A549 (cell line): ENCODE results near the gene TSHZ2.

Experiments
- CEBPB ChIP-seq, 2 experiments: fragments of >200 bp in 1 of 2; sonication (Bioruptor Twin) in 1 of 2; formaldehyde crosslinking in 1 of 2; IDR thresholded peaks; 2 replicates each; pipeline ENCODE4 v1.6.1; 2012 to 2016
- CHD2 ChIP-seq: fragments of 150-350 bp; IDR thresholded peaks from 2 replicates; pipeline ENCODE4 v1.6.1; 2014; ENCODE audit warnings: low read length; ENCODE audit not compliant: partially characterized antibody
- CTCF ChIP-seq: fragments of >200 bp; sonication (Bioruptor Twin); formaldehyde crosslinking; IDR thresholded peaks from 3 replicates; pipeline ENCODE4 v1.5.1; 2016
- EP300 ChIP-seq, 2 experiments: fragments of >200 bp; sonication (Bioruptor Twin); formaldehyde crosslinking; IDR thresholded peaks; 2 replicates in 1 of 2; 3 replicates in 1 of 2; pipeline ENCODE4 v1.6.1; 2016 to 2017
- HMGXB4 ChIP-seq: fragments of 250-450 bp; sonication (Bioruptor Pico); IDR thresholded peaks from 2 replicates; pipeline ENCODE4 v1.5.0; 2021; ENCODE audit warnings: mild to moderate bottlenecking, moderate library complexity, borderline replicate concordance
- JUN ChIP-seq, 2 experiments: fragments of >200 bp; sonication (Bioruptor Twin); formaldehyde crosslinking; IDR thresholded peaks; 2 replicates in 1 of 2; 3 replicates in 1 of 2; pipeline ENCODE4 v1.6.1; 2016 to 2017
- JUNB ChIP-seq: fragments of >200 bp; sonication (Bioruptor Twin); formaldehyde crosslinking; IDR thresholded peaks from 2 replicates; pipeline ENCODE4 v1.6.1; 2016
- NFE2L2 ChIP-seq: fragments of 150-350 bp; conservative IDR thresholded peaks from 2 replicates; pipeline ENCODE4 v1.6.1; 2014; ENCODE audit warnings: low read length
- POLR2A ChIP-seq: IDR thresholded peaks from 2 replicates; pipeline ENCODE4 v1.6.1; 2012; ENCODE audit warnings: mild to moderate bottlenecking, low read length
- RAD21 ChIP-seq, 2 experiments: fragments of >200 bp in 1 of 2; sonication (Bioruptor Twin) in 1 of 2; formaldehyde crosslinking in 1 of 2; IDR thresholded peaks in 1 of 2; conservative IDR thresholded peaks in 1 of 2; 2 replicates in 1 of 2; 3 replicates in 1 of 2; pipeline ENCODE4 v1.6.1; 2012 to 2018; ENCODE audit warnings: inconsistent platforms in 1 of 2
- RFX5 ChIP-seq: fragments of 450-650 bp; IDR thresholded peaks from 2 replicates; pipeline ENCODE4 v1.7.1; 2014; ENCODE audit warnings: antibody characterized with exemption, mild to moderate bottlenecking, moderate library complexity
- RNF2 ChIP-seq: fragments of 200-600 bp; sonication (generic); IDR thresholded peaks from 2 replicates; pipeline ENCODE4 v1.6.1; 2016; ENCODE audit warnings: low read depth, mild to moderate bottlenecking, antibody characterized with exemption, moderate library complexity, borderline replicate concordance
- ZNF302 ChIP-seq: fragments of 250-450 bp; sonication (Bioruptor Pico); IDR thresholded peaks from 2 replicates; pipeline ENCODE4 v1.9.0; 2021; ENCODE audit warnings: inconsistent platforms, mild to moderate bottlenecking, moderate library complexity

DNA sequence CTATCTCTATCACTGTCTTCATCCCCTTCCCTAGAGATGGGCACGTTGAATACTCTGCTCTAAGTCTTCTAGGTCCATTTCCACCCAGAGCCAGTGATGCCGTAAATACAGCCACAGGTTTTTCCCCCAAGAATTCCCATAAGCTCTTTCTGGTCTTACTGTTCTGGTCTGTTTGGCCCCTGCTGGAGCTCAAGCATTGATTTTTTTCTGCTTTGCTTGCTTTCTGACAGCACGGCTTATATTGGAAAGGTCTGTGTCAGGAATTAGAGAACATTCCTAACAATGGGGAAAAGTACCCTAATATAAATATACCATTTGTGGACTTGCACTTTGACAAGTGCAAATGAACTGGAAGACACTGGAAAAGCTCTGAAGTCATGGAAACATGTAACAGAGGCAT, 302.6 kb downstream of the TSHZ2 start:
- TF ChIP-seq CEBPB (IDR thresholded peaks at IDR 0.05) (no peak), RFX5 (no peak), JUN (IDR thresholded peaks at IDR 0.05) (no peak), RAD21 (conservative IDR thresholded peaks at IDR 0.05 in 1 of 2, IDR thresholded peaks at IDR 0.05 in 1 of 2) (no peak), POLR2A (no peak), CTCF (no peak), HMGXB4 (CRISPR knock-in tag) (no peak), JUNB (no peak), RNF2 (no peak), EP300 (IDR thresholded peaks at IDR 0.05) (no peak), CHD2 (no peak), ZNF302 (CRISPR knock-in tag) (no peak), NFE2L2 (no peak)
